Ovary (tissue), 9 donors: Measurements from ENCODE around the gene UAP1. TPM values are rescaled to one million over a fixed set of nuclear protein-coding genes. Genes with fewer than 3 reads are reported as not detected.
"Not testable (repeated sequence)": the region's sequence is repeated elsewhere in the genome, so short reads cannot be mapped to it uniquely, and the experiment has no call there.

Experiments
- DNase-seq, 5 donors: peaks; one replicate each; pipeline ENCODE4 v3.0.0-alpha.2; 2019 to 2020
- H3K27ac ChIP-seq, 2 donors: fragments of 200-600 bp; one replicate each; pipeline versions ENCODE4 v1.5.1 to v1.8.0; 2019 to 2022
- H3K27me3 ChIP-seq: fragments of 200-600 bp; one replicate; pipeline ENCODE4 v1.8.0; 2022
- H3K36me3 ChIP-seq: fragments of 200-600 bp; sonication (generic); one replicate; pipeline ENCODE4 v1.5.1; 2019
- H3K4me1 ChIP-seq: one replicate; pipeline ENCODE4 v1.8.1; 2013; ENCODE audit warnings: mild to moderate bottlenecking, moderate library complexity; ENCODE audit not compliant: insufficient read depth
- H3K4me3 ChIP-seq: fragments of 200-600 bp; sonication (generic); one replicate; pipeline ENCODE4 v1.5.1; 2017
- H3K9me3 ChIP-seq, 2 donors: fragments of 200-600 bp in 1 of 2; sonication (generic) in 1 of 2; one replicate each; pipeline versions ENCODE4 v1.5.1 to v1.8.1; 2013 to 2019; ENCODE audit warnings: mild to moderate bottlenecking in 1 of 2, moderate library complexity in 1 of 2
- CTCF ChIP-seq, 3 donors: fragments of 450-650 bp in 2 of 3; fragments of 200-600 bp in 1 of 3; IDR thresholded peaks; one replicate each; pipeline versions ENCODE4 v1.5.1 to v1.8.0; 2016 to 2022; ENCODE audit warnings: antibody characterized with exemption in 3 of 3, mild to moderate bottlenecking in 1 of 3
- EP300 ChIP-seq: sonication (generic); formaldehyde crosslinking; IDR thresholded peaks from one replicate; pipeline ENCODE4 v1.6.1; 2017; ENCODE audit warnings: antibody characterized with exemption
- POLR2A ChIP-seq: fragments of 450-650 bp; IDR thresholded peaks from one replicate; pipeline ENCODE4 v1.6.1; 2017; ENCODE audit warnings: antibody characterized with exemption, mild to moderate bottlenecking, moderate library complexity
- WGBS, 3 donors: extraction: QIAGEN DNeasy Blood & Tissue Kit in 1 of 3; methylation state at CpG; one replicate each; pipeline versions ENCODE4 v1.1.5 to v1.1.7; 2013 to 2017; 5-methylcytosine and 5-hydroxymethylcytosine counted together
- intact Hi-C, 4 donors: fragments of 100-400 bp; cut with DNase I; formaldehyde crosslinking; loops; one replicate each; pipeline versions ENCODE4 v1.11.0 to v1.15.1; 2022 to 2023
- polyA plus RNA-seq, 2 donors: library from polyadenylated mRNA; stranded (reverse); fragments of 200-250 nt in 1 of 2; fragments of 350-450 nt in 1 of 2; fragmentation: Illumina TruSeq in 1 of 2; extraction: RNeasy Lipid Tissue Mini Kit (QIAGEN cat#74804) in 1 of 2; gene quantifications; one replicate each; pipeline ENCODE4 v1.2.3, GENCODE V29; 2013 to 2014
- total RNA-seq, 7 donors: library from RNA; depleted of rRNA in 2 of 7; stranded (reverse); fragments of >200 nt in 2 of 7; fragmentation: NEBNext Ultra II Directional in 3 of 7; extraction: Animal tissue kit (Norgen Biotek cat#: 25700) in 3 of 7; gene quantifications; one replicate each; pipeline versions ENCODE4 v1.1.0 to v1.2.4, GENCODE V29; 2016 to 2023
- donor health status: DM: no; HTN: no; CAD: no; lungs with moderate emphysema.
- donor health status: DM: no; HTN: no; CAD: no.
- donor health status: Bipolar disorder and iron deficiency.
- donor health status: DM: yes; HTN: yes; CAD: no.
- donor health status: DM: no; HTN: no; CAD: no.
- donor health status: DM: yes; HTN: yes; CAD: no.

UAP1 gene
- total and polyA plus RNA-seq, 9 donors = 31.2 to 108 (median 49.3) TPM

GRCh38 chr1:162565460-162565859 is 3.9 kb downstream of the UAP1 start:
- H3K4me1 ChIP-seq = peaks cover 7% of the 10 kb centered on the region
- DNase-seq = no peak
- no peaks in the 10 kb centered on the region for H3K36me3 ChIP-seq
- no peaks in the 10 kb centered on the region for H3K9me3 ChIP-seq
- no peak overlapping the region for H3K4me3 ChIP-seq
- intact Hi-C loops = loop anchor here in 1 of 4 donors (10.0 kb wide), 1 partner anchor 71 kb away; the partner anchor contains the start of gene UHMK1
- H3K27me3 ChIP-seq = no peaks in the 10 kb centered on the region
- H3K27ac ChIP-seq = no peak overlapping the region
- TF ChIP-seq CTCF (IDR thresholded peaks at IDR 0.05) (no peak), EP300 (no peak)

GRCh38 chr1:162566870-162567269 is 5.3 kb downstream of the UAP1 start:
- Histone ChIP-seq H3K27ac (no peak overlapping the region), H3K9me3 (no peaks in the 10 kb centered on the region), H3K4me1 (peaks cover 3% of the 10 kb centered on the region), H3K4me3 (no peak overlapping the region), H3K27me3 (no peaks in the 10 kb centered on the region), H3K36me3 (no peaks in the 10 kb centered on the region)
- TF ChIP-seq POLR2A = no peak
- TF ChIP-seq EP300 = no peak
- no peak for TF ChIP-seq CTCF (IDR thresholded peaks at IDR 0.05)
- intact Hi-C loops = loop anchor here in 1 of 4 donors (10.0 kb wide), 1 partner anchor 72 kb away; the partner anchor contains the start of gene UHMK1
- WGBS, 3 donors = 76 to 94% (median 92%) methylated on average over 1 of the region's 1 CpG
- no peak for DNase-seq

GRCh38 chr1:162568802-162569201 is 7.3 kb downstream of the UAP1 start:
- H3K27ac ChIP-seq = no peak overlapping the region
- H3K36me3 ChIP-seq = no peaks in the 10 kb centered on the region
- H3K4me1 ChIP-seq = peaks cover 3% of the 10 kb centered on the region
- H3K27me3 ChIP-seq = no peaks in the 10 kb centered on the region
- TF ChIP-seq CTCF (IDR thresholded peaks at IDR 0.05) (no peak), POLR2A (no peak), EP300 (no peak)
- no peaks in the 10 kb centered on the region for H3K9me3 ChIP-seq
- DNase-seq = no peak
- WGBS, 3 donors = 79 to 84% (median 83%) methylated on average over 4 of the region's 4 CpGs
- H3K4me3 ChIP-seq = no peak overlapping the region
- intact Hi-C loops = loop anchor here in 1 of 4 donors (10.0 kb wide), 1 partner anchor 74 kb away; the partner anchor contains the start of gene UHMK1

GRCh38 chr1:162570718-162571117 is 9.2 kb downstream of the UAP1 start:
- TF ChIP-seq CTCF (IDR thresholded peaks at IDR 0.05) = no peak
- TF ChIP-seq EP300 = no peak
- TF ChIP-seq POLR2A = no peak
- Histone ChIP-seq H3K36me3 (no peaks in the 10 kb centered on the region), H3K27me3 (no peaks in the 10 kb centered on the region), H3K4me3 (no peak overlapping the region), H3K27ac (no peak overlapping the region), H3K9me3 (no peaks in the 10 kb centered on the region), H3K4me1 (peaks cover 3% of the 10 kb centered on the region)
- intact Hi-C loops = no loop called here
- 86 to 88% (median 87%) methylated on average over 1 of the region's 1 CpG for WGBS, 3 donors
- no peak for DNase-seq

GRCh38 chr1:162571121-162571520 is 9.6 kb downstream of the UAP1 start:
- H3K9me3 ChIP-seq, DNase-seq, H3K4me1 ChIP-seq, H3K27ac ChIP-seq, H3K27me3 ChIP-seq, intact Hi-C loops, H3K4me3 ChIP-seq, H3K36me3 ChIP-seq: not testable (repeated sequence)
- 87 to 96% (median 91%) methylated on average over 7 of the region's 7 CpGs for WGBS, 3 donors
